NCI-H748 (cell line): ENCODE measurements around the gene LYZL2.
"Not testable (repeated sequence)": the region's sequence is repeated elsewhere in the genome, so short reads cannot be mapped to it uniquely, and the experiment has no call there.

Experiments used
- DNase-seq: peaks from one replicate; lab custom pipeline; 2025; ENCODE audit not compliant: unreplicated experiment; lab: John Stamatoyannopoulos, UW

LYZL2 gene

GRCh38 chr10:30596013-30596412 lies 33.5 kb downstream of the LYZL2 start:
- DNase-seq = no peak

GRCh38 chr10:30594077-30594476 lies 35.5 kb downstream of the LYZL2 start:
- DNase-seq = no peak

- DNase-seq = not testable (repeated sequence)
These were observed 36.8 kb downstream of the LYZL2 start for GRCh38 chr10:30592770-30593169.

GRCh38 chr10:30591249-30591670 lies 38.3 kb downstream of the LYZL2 start:
- peak; percentile 23 for DNase-seq

- no peak for DNase-seq
These were observed 40.1 kb downstream of the LYZL2 start for GRCh38 chr10:30589441-30589840.

- DNase-seq = no peak
These were observed 42.0 kb downstream of the LYZL2 start for GRCh38 chr10:30587522-30588031.

GRCh38 chr10:30586828-30587227 lies 42.7 kb downstream of the LYZL2 start:
- no peak for DNase-seq

GRCh38 chr10:30583778-30584415 lies 45.7 kb downstream of the LYZL2 start:
- DNase-seq = peak; percentile 49

- DNase-seq = peak; percentile 22
These were observed 47.7 kb downstream of the LYZL2 start for GRCh38 chr10:30581779-30582380.

GRCh38 chr10:30580676-30581075 lies 48.9 kb downstream of the LYZL2 start:
- no peak for DNase-seq

- DNase-seq = no peak
These were observed 49.3 kb downstream of the LYZL2 start for GRCh38 chr10:30580241-30580640.

GRCh38 chr10:30579574-30579973 lies 50.0 kb downstream of the LYZL2 start:
- no peak for DNase-seq

- no peak for DNase-seq
These were observed 52.5 kb downstream of the LYZL2 start for GRCh38 chr10:30577048-30577447.

- no peak for DNase-seq
These were observed 52.9 kb downstream of the LYZL2 start for GRCh38 chr10:30576641-30577040.

GRCh38 chr10:30574432-30574796 lies 55.1 kb downstream of the LYZL2 start:
- no peak for DNase-seq

- DNase-seq = no peak
These were observed 55.7 kb downstream of the LYZL2 start for GRCh38 chr10:30573721-30574431.

GRCh38 chr10:30565449-30565848 lies 64.1 kb downstream of the LYZL2 start:
- no peak for DNase-seq

GRCh38 chr10:30562787-30563186 lies 66.8 kb downstream of the LYZL2 start:
- no peak for DNase-seq
